Activated CD4-positive, alpha-beta T cell treated with anti-CD3 and anti-CD28 coated beads, Interleukin-2, amount 50 U/mL, for 4 hours (primary cell): ENCODE data around the gene DOK3.
"Not testable (repeated sequence)": the region's sequence is repeated elsewhere in the genome, so short reads cannot be mapped to it uniquely, and the experiment has no call there.

Experiments used
- DNase-seq, 2 experiments: peaks; one replicate each; pipeline ENCODE4 v3.0.0-alpha.2; 2020

DOK3 gene

DNA sequence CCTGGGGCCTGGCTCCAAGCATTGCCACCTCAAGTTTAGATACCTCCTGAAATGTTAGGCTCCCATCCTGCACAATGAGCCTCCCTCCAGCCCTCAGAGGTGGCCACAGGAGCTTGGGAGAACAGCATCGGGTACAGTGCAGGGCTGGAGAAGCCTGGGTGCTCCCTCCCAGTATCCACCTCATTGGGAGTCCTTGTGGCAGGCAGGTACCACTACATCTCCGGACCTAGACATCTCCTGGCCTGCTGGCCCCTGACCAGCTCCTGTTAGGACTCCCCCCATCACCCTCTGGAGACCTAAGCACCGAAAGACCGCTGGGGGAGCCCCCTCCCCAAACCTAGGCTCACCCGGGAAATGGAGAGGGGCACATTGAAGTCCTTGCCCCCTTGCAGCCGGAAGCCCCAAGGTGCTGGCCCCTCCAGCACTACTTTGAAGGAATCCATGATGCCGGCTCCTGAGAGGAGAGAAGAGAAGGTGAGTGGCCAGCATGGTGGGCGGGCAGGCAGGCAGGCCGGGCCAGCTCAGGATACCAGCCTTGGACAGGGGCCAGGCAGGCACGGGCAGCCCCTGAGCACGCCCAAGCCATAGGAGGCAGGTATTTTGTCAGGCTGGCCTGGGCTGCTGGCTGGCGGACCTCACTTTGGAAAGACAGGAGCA is 13.4 kb downstream of the DOK3 start:
- DNase-seq, result no peak

DNA sequence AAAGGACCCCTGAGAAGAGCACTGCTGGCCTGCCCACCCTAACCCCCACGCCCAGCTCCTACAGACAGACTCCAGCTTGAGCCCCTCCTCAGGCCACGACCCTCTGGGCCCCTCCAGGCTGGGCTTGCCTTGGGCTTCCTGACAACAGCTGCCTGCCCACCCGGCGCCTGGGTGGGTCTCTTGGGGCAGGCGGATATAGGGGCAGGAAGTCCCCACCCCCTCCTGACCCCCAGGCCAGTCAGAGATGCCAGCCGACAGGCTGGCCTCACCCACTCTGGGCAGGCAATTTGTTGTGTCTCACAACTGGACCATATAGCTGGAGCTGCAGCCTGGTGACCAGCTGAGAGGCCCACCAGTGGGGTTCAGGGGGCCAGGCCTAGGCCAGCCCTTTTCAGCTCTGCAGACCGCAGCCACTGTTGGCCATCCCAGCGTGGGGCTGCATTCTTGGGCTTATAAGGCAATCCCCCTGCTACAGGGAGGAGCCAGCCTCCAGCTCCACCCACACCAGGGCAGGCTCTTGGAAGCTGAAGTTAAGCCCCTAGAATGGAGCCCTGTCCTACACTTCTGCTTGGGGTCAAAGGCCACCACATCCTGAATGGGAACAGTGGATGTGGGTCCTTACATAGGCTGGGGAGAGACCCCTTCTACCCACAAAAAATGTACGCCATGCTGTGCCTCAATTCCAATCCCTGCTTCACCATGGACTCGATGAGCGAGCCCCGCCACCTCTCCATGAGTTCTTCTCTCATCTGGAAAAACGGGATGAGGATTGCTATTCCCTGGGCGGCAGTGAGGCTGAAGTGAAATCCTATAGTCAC is 14.2 kb downstream of the DOK3 start:
- DNase-seq, result no peak

GRCh38 chr5:177494346-177495195 is 15.1 kb downstream of the DOK3 start:
- no peak for DNase-seq

GRCh38 chr5:177493795-177494345 is 15.8 kb downstream of the DOK3 start:
- no peak for DNase-seq

- DNase-seq, result no peak
Measured at GRCh38 chr5:177492841-177493240, 16.8 kb downstream of the DOK3 start.

DNA sequence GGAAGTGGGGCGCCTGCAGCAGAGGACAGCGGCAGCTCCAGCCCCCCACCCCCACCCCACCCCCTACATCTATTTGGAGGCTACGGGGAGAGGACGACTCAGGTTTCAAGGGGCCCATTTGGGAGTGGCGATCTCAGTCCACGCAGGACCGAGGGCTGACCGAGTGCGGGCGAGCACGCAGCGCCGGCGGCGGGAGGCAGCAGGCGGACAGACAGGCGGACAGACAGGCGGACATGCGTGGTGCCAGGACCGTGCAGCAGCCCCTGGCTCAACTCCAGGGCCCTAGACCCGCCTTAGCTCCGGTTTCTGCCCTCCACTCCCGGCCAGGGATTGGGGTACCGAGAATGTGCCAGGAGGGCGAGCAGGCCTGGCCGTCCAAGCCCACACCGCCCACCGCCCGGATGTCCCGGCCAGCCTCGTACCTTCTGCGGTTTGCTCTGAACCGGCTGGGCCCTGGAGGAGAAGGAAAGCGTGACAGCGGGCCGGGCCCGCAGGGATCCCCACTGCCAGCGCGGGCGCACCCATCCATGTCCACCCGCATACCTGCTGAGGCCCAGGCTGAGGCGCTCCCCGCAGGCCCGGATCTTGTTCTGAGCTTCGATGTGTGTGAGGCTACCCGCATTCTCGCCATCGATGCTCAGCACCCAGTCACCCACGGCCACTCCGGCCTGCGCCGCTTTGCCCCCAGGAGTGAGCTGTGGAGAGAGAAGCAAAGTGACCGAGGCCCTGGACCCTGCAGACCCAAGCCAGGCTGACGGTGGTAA is 17.5 kb downstream of the DOK3 start:
- DNase-seq, result no peak

GRCh38 chr5:177491429-177491945 is 18.1 kb downstream of the DOK3 start:
- no peak for DNase-seq

- no peak for DNase-seq
Measured at GRCh38 chr5:177490992-177491391, 18.6 kb downstream of the DOK3 start.

DNA sequence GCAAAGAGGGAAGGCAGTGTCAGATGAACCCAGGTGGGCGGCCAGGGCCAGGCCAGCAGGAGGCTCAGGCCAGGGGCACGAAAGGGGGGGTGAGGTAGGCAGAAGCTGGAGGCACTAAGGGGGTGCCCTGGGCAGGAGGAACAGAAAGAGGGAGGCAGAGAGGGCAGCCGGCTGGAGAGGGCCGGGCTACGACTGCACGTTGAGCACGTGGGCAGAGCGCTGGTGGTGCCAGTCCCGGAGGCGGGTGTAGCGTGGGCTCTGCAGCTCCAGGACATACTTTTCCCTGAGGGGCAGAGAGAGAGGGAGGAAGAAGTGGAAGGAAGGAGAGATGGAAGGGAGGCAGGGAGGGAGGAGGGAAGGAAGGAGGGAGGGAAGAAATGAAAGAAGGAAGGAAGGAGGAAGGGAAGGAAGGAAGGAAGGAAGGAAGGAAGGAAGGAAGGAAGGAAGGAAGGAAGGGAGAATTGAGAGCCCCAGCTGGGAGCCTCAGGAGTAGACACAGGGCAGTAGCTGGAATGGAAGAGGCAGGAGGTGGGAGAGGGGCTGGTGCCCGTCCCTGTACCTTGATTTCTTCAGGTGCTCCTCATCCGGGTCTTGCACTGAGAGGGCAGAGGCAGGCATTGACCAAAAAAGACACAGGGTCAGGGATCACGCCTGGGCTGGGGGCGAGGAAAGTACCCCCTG is 19.2 kb downstream of the DOK3 start:
- DNase-seq, result no peak

- DNase-seq, result no peak
Measured at GRCh38 chr5:177489119-177489716, 20.4 kb downstream of the DOK3 start.

GRCh38 chr5:177487975-177488374 is 21.7 kb downstream of the DOK3 start:
- DNase-seq, result no peak

DNA sequence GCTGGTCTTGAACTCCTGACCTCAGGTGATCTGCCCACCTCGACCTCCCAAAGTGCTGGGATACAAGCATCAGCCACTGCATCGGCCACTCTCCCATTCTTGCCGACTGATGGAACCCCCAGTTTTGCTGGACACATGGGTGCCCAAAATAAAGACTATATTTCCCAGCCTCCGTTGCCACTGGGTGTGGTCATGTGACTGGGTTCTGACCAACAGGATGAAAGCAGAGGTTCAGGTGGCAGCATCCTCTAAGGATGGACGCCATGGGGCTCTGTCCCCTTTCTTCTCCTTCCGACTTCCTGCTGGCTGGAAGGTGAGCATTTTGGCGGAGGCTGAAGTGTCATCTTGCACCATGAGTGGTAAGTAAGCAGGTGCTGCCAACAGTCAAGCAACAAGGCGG is 22.5 kb downstream of the DOK3 start:
- no peak for DNase-seq

- no peak for DNase-seq
Measured at GRCh38 chr5:177486256-177486655, 23.4 kb downstream of the DOK3 start.

DNA sequence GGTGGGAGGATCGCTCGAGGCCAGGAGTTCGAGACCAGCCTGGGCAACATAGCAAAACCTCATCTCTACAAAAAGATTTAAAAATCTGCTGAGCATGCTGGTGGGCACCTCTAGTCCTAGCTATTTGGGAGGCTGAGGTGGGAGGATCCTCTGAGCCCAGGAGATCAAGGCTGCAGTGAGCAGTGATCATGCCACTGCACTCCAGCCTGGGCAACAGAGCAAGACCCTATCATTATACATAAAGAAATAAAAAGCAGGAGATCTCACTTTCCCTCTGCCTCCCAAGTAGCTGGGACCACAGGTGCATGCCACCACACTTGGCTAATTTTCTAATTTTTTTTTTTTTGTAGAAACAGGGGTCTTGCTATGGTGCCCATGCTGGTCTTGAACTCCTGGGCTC is 23.9 kb downstream of the DOK3 start:
- not testable (repeated sequence) for DNase-seq

- no peak for DNase-seq
Measured at GRCh38 chr5:177484902-177485549, 24.6 kb downstream of the DOK3 start.

DNA sequence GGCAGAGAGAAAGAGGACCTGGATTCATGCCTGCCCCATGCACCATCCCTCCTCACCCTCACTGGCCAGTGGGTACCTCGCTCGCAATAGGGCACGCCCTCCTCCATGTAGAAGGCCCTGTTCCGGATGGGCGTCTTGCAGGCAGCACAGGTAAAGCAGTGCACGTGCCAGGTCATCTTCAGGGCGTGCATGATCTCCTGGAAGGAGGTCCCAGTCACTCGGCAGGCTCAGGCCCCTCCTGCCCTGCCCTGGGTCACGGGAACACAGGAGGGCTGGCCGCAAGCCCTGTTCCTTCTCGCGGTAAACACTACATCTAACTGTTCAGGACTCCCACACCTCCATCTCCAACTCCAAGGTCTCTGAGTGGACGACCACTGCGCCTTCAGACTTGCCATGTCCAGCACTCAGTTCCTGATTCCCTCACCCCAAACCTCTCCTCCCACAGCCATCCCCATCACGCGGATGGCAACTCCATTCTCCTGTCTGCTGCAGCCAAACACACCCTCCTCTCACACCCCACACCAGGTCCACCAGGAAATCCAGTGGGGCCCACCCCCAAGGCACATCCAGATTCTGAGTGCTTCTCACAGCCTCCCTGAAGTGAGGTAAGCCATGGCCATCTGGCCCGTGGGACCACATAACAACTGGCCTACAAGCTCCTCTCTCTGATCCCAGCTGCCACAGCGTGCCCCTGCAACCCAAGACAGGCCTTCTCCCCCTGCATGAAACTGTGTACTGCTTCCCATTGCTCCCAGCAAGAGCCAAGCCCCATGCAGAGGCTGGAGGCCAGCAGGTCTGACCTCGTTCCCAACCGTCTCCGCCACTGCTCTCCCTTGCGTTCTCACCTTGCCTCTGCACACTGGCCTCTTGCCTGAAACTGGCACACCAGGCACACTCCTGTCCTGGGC is 25.4 kb downstream of the DOK3 start:
- no peak for DNase-seq

- DNase-seq, result no peak
Measured at GRCh38 chr5:177483042-177483441, 26.6 kb downstream of the DOK3 start.

- DNase-seq, result no peak
Measured at GRCh38 chr5:177482359-177482795, 27.2 kb downstream of the DOK3 start.

- no peak for DNase-seq
Measured at GRCh38 chr5:177479774-177480173, 29.9 kb downstream of the DOK3 start.
